ENCODE results near the gene PARN.

DNA sequence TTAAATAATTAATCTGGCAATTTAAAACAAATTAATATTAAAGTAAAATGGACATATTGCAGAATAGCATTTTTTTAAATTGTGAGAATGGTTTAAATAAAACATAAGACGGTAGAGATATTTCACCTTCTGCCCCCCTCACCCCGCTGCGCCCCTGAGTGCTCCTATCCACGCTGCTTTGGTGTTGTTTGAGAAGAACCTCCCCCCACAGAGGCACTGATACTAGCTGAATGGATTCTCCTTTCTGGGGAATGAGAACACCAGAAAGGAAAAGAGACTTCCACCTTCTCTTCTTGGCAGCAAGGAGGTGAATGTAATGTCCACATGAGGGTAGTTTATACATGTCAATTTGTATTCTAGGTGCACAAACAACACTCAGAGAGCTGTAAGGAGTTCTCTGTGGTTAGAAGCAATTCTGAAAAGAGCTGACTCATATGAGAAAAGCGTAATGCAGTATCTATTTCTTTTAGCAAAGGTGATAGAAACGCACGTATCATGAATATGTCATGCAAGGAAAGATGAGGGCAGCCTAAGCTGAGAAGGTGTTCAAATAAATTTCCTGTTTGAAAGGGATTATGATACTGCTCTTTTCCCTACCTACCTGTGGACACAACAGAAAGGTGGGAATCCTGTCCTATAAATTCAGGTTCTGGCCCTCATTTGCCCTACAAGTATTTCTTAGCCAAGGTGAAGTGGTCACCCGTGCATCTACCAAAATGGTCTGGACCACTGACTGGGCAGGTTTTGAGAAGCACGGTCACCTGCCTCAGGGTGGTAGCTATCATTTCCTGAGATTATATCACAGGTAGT, 126.9 kb downstream of the PARN start:
- TF ChIP-seq POLR2AphosphoS5 (IDR thresholded peaks at IDR 0.05) = no peak
- TF ChIP-seq, protein P1, sequence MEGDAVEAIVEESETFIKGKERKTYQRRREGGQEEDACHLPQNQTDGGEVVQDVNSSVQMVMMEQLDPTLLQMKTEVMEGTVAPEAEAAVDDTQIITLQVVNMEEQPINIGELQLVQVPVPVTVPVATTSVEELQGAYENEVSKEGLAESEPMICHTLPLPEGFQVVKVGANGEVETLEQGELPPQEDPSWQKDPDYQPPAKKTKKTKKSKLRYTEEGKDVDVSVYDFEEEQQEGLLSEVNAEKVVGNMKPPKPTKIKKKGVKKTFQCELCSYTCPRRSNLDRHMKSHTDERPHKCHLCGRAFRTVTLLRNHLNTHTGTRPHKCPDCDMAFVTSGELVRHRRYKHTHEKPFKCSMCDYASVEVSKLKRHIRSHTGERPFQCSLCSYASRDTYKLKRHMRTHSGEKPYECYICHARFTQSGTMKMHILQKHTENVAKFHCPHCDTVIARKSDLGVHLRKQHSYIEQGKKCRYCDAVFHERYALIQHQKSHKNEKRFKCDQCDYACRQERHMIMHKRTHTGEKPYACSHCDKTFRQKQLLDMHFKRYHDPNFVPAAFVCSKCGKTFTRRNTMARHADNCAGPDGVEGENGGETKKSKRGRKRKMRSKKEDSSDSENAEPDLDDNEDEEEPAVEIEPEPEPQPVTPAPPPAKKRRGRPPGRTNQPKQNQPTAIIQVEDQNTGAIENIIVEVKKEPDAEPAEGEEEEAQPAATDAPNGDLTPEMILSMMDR (IDR thresholded peaks at IDR 0.05; ENCODE audit: poor library complexity, severe bottlenecking) = no peak
- TF ChIP-seq EZH2 (IDR thresholded peaks at IDR 0.05; ENCODE audit: borderline replicate concordance, insufficient read depth, low read length, poor library complexity, severe bottlenecking) = no peak
- TF ChIP-seq EP300 (conservative IDR thresholded peaks at IDR 0.05; ENCODE audit: poor library complexity, severe bottlenecking) = no peak
- no peak for TF ChIP-seq RAD21 (conservative IDR thresholded peaks at IDR 0.05)
- no peak for TF ChIP-seq TAF1 (IDR thresholded peaks at IDR 0.05; ENCODE audit: low read depth)

Measured in neural cell (in vitro differentiated cells).